Fibroblast of lung (primary cell): ENCODE measurements around the gene STOML1.

Source experiments
- EZH2 ChIP-seq: IDR thresholded peaks from 2 replicates; pipeline ENCODE4 v1.5.1; 2012; ENCODE audit warnings: low read length, control low read depth, mild to moderate bottlenecking; ENCODE audit errors: missing control alignments
- TF ChIP-seq, protein P1 (sequence below), 2 donors: IDR thresholded peaks in 1 of 2; conservative IDR thresholded peaks in 1 of 2; 1 replicate in 1 of 2; 2 replicates in 1 of 2; pipeline ENCODE4 v1.5.1; 2011 to 2012; ENCODE audit warnings: low read length in 2 of 2, control low read depth in 1 of 2, inconsistent platforms in 1 of 2, low read depth in 1 of 2, mild to moderate bottlenecking in 1 of 2

DNA sequence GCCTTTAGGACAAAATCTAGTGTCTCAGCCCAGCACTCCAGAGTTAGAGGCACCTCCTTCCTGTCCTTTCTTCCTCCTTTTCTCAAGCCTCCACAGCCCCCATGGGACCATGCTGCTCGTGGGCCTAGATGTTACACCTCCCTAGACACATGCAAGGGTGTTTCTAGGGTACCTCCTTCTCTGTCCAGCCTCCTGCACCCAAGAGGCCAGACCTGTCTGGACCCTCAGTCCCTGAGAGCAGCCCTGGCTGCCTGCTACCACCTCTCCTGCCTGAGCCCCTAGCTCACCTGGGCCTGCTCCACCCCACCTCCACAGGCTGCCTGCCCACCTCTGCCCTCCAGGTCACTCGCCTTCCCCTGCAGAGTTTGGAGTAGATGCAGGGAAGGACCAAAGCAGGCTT, 60.7 kb downstream of the STOML1 start:
- TF ChIP-seq, protein P1, sequence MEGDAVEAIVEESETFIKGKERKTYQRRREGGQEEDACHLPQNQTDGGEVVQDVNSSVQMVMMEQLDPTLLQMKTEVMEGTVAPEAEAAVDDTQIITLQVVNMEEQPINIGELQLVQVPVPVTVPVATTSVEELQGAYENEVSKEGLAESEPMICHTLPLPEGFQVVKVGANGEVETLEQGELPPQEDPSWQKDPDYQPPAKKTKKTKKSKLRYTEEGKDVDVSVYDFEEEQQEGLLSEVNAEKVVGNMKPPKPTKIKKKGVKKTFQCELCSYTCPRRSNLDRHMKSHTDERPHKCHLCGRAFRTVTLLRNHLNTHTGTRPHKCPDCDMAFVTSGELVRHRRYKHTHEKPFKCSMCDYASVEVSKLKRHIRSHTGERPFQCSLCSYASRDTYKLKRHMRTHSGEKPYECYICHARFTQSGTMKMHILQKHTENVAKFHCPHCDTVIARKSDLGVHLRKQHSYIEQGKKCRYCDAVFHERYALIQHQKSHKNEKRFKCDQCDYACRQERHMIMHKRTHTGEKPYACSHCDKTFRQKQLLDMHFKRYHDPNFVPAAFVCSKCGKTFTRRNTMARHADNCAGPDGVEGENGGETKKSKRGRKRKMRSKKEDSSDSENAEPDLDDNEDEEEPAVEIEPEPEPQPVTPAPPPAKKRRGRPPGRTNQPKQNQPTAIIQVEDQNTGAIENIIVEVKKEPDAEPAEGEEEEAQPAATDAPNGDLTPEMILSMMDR (conservative IDR thresholded peaks at IDR 0.05 in 1 of 2, IDR thresholded peaks at IDR 0.05 in 1 of 2; ENCODE audit: low read depth in 1 of 2, low read length in 2 of 2) = no peak
- no peak for TF ChIP-seq EZH2
